Lung microvascular endothelial cell (primary cell): ENCODE measurements around the gene CHTF18. TPM values are rescaled to one million over a fixed set of nuclear protein-coding genes. Genes with fewer than 3 reads are reported as not detected.
"Not testable (repeated sequence)": the region's sequence is repeated elsewhere in the genome, so short reads cannot be mapped to it uniquely, and the experiment has no call there.

Source experiments
- DNase-seq, 2 donors: peaks; one replicate each; pipeline versions ENCODE4 v3.0.0 to v3.0.0-alpha.2; 2010; ENCODE audit warnings: low read depth in 2 of 2
- total RNA-seq: library from RNA; depleted of rRNA; stranded (reverse); fragments of >200 nt; gene quantifications from 2 replicates; pipeline ENCODE4 v1.2.1, GENCODE V29; 2014

Gene CHTF18
- total RNA-seq, 1 donor from 2014 or later: 4.8 TPM

DNA sequence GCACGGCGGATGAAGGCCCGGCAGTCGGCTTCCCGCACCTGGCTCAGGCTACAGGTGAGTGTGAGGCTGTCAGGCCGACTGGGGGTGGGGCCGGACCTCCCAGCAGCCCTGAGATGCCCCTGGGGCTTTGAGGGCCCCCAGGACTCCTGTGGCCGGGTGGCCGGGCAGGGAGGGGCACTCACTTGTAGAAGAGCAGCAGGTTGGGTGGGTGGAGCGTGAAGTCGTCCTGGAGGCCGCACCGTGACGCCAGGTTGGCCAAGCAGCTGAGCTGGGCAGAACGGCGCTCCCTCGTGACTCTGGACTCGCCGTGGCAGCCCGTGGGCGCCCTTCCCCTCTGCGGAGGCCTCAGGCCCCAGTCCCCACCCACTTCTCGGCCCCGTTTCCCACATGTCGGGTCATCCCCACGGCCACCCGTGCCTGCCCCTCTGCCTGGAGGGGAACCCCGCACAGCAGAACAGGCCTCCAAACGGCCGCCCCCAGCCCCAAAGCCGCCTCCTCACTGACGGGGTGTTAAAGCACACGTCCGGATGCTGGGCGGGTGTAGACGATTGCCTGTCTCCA lies 13.1 kb upstream of the CHTF18 start:
- no peak for DNase-seq

DNA sequence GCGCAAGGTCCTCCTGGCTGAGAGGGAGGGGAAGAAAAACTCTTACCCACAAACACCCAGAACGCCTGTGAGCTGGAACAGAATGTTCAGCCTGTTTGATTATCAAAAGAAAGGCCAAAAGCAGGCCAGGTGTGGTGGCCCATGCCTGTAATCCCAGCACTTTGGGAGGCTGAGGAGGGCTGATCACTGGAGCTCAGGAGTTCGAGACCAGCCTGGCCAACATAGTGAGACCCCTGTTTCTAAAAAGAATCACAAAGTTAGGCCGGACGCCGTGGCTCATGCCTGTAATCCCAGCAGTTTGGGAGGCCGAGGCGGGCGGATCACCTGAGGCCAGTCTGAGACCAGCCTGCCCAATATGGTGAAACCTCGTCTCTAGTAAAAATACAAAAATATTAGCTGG lies 12.1 kb upstream of the CHTF18 start:
- not testable (repeated sequence) for DNase-seq

DNA sequence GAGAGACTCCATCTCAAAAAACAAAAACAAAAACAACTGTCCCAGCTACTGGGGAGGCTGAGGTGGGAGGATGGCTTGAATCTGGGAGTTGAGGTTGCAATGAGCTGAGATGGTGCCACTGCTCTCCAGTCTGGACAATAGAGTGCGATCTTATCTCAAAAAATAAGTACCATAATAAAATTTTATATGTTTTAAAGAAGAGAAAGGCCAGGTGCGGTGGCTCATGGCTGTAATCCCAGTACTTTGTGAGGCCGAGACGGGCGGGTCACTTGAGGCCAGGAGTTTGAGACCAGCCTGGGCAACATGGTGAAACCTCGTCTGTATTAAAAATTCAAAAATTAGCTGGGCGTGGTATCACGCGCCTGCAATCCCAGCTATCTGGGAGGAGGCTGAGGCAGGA lies 11.6 kb upstream of the CHTF18 start:
- no peak for DNase-seq

DNA sequence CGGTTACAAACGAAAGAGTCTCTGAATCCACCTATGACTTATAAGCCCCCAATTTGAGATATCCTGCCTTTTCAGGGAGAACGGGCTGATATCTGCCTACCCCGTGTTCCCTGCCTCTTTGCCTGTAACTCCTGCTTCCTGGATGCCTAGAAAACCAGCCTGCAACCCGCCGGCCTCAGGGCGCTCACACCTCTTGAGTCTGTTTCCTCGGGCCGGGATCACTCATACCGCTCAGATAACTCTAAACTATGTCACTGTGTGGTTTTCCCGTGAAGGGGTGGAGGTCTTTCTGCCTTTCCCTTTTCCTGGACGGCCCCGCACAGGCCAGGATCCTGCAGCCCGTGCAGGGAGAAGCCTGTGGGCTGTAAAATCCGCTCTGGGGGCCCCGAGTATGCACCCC lies 10.6 kb upstream of the CHTF18 start:
- no peak for DNase-seq

DNA sequence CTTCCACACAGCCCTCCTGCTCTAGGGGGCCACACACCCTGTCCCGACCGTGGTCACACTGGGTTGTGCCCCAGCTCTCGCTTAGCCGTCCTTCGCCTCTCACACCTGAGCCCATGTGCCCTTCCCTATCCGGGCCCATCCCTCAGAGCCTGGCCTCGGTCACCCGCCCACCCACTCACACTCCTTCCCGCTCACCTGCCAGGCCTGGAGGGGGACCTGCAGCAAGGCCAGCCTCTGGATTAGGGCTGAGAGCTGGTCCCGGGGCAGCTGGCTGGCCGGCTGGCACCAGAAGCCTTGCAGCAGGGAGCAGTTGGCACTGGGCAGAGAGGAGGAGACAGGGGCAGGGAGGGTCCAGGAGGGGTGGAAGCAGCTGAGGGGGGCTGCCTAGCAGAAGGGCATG lies 10.0 kb upstream of the CHTF18 start:
- no peak for DNase-seq

DNA sequence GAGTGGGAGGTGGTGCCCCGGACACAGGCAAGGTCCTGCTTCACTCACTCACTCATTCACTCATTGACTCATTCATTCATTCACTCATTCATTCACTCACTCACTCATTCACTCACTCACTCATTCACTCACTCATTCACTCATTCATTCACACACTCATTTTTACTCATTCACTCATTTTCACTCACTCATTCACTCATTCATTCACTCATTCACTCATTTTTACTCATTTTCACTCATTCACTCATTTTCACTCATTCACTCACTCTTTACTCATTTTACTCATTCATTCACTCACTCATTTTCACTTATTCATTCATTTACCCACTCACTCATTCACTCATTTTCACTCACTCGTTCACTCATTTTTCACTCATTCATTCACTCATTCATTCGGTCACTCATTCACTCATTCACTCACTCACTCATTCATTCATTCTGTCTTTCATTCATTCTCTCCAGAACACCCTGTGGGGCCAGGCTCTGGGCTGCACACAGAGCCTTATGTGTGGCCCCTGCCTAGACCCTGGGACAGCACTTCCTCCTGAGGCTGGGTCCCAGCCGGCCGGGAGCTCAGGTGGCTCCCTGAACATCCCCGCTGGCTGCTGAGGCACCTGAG lies 9.4 kb upstream of the CHTF18 start:
- no peak for DNase-seq

DNA sequence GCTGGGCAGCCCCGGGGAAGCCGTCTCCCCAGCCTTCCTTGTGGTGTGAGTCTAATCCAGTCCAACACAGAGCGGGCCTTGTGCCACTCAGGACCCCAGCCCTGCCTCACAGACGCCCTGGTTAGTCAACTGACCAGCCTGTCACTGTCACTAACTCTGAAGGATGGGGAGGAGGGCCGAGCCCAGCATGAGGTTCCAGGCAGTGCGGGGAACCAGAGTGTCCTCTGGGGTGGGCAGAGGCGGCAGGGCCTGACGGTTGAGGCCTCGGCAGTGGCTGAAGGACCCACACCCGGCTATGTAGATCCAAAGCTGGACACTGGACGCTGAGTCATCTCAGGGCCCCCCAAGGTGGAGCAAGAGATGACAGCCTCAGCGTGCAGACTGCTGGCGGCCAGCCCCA lies 8.9 kb upstream of the CHTF18 start:
- no peak for DNase-seq

DNA sequence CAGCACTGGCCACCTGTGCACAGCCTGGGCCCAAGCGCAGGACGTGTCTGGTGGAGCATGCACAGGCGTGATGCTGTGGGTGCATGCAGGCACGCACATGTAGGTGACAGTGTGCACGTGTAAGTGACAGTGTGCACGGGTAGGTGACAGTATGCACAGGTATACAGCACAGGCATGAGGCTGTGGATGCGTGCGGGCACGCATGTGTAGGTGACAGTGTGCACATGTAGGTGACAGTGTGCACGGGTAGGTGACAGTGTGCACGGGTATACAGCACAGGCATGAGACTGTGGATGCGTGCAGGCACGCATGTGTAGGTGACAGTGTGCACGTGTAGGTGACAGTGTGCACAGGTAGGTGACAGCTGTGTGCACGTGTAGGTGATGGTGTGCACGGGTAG lies 8.1 kb upstream of the CHTF18 start:
- no peak for DNase-seq

DNA sequence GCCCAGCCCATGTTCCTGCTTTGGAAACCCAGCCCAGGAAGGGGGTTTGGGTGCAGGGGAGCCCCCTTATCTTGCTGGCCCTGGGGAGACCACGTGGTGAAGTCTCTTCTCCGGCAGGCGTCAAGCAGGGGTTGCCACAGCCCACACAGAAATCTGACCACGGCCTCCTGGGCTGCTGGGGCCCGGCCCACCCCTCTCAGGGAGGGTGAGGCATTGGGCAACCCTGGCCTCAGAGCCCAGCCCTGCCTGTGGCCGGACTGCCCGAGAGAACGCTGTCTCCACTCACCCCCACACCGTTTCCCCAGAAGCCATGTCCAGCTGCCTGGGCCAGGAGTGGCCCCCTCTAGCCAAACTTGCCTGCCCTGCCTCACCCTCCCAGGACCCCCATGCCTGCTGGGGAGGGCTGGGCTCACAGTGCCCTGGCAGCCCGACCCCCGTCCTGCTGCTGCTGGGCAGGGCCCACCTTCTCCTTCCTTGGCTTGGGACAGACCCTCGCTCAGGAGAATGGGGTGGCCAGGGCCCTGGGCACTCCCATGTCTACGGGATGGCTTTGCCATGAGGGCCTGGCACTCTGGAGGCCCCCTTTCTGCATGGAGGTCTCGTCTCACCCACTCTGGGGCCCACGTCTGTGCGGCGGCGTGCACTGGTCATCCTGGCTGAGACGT lies 6.9 kb upstream of the CHTF18 start:
- no peak for DNase-seq

DNA sequence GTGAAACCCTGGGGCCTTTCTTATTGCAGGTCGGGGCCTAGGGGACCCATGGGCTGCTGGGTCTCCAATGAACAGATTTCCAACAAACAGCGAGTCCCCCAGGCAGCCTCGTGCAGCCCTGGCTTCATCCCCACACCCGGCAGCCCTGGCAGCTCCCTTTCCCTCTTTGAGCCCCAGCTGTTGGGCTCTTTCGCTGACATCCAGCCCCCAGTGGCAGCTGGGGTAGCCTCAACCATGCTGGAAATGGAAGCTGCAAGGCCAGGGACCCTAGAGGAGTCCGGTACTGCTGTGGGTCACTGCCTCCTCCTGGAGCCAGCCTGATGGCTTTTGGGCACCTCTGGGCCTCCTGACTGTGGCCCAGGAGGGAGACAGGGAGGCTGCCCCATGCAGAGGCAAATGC lies 6.2 kb upstream of the CHTF18 start:
- DNase-seq: no peak

DNA sequence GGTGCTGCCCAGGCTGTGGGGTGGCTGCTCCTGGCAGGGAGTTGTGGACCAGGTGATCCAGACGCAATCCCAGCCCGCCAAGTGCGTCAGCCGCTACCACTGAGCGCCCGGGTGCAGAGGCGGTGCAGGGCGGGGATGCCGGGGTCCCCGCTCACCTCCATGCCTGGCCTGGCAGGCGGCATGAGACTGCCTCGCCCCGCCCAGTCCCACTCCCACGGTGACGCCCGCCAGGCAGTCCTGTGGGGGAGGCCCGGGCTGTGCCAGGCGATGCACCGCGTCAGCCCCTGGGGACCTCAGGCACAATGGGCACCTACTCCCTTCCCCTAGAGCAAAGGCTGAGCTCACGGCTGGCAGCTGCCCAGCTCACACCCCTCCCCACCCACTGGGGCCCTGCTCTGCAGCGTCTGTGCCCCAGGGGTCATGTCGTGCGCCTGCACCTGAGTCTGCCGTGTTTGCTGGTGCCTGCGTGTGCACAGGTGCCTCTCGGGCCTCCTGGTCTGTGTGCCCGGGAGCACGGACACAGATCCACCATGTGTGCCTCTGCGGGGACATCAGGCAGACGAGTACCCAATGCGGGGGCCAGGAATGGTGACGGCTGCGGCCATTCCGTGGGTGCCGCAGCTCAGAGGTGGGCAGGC lies 5.5 kb upstream of the CHTF18 start:
- DNase-seq: no peak

DNA sequence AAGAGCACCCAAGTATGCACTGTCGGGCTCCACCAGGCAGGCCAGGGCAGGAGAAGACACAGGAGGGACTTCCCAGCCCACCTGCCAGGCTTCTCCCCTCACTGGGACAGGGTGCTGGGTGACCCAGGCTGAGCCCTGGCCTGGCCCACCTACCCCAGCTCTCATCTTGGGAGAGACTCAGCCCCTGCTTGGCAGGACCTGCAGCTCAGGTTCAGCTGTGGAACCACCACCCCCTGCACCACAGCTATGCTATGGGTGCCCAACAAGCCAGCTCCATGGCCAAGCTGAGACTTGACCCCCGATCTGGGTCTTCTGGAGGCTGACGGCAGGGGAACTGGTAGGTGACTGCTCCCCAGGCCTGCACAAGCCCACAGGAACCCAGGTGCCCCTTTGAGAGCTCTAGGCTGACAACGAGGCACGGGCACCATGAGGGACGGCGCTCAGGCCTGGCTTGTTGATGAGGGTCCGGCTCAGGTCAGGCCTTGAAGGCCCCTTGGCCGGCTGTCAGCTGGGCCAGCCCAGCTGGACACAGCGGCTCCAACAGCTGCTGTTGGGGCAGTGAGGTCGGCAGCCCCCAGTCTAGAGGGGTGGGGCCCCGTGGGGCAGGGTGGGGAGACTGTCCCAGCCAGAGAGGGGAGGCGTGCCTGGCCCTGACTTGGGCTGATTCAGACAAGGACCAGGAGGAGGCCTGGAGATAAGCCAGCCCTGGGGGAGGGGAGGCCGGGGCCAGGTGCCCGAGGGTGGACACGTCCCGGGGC lies 4.8 kb upstream of the CHTF18 start:
- DNase-seq: no peak

DNA sequence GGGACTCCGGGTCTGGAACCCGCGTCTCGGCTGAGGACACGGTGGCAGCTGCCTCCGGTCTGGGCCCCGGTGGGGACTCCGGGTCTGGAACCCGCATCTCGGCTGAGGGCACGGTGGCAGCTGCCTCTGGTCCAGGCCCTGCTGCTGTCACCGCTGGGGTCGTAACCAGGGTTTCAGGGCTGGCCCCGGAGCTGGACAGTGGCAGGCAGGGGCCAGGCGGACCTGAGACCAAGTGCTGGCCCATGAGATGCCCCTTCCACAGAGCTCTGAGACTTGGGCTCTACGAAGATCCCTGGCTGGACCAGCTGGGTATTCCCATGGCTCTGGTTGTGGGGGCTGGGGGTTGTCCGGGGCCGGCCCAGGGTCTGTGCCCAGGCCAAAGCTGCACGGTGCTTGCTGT lies 4.0 kb upstream of the CHTF18 start:
- no peak for DNase-seq

DNA sequence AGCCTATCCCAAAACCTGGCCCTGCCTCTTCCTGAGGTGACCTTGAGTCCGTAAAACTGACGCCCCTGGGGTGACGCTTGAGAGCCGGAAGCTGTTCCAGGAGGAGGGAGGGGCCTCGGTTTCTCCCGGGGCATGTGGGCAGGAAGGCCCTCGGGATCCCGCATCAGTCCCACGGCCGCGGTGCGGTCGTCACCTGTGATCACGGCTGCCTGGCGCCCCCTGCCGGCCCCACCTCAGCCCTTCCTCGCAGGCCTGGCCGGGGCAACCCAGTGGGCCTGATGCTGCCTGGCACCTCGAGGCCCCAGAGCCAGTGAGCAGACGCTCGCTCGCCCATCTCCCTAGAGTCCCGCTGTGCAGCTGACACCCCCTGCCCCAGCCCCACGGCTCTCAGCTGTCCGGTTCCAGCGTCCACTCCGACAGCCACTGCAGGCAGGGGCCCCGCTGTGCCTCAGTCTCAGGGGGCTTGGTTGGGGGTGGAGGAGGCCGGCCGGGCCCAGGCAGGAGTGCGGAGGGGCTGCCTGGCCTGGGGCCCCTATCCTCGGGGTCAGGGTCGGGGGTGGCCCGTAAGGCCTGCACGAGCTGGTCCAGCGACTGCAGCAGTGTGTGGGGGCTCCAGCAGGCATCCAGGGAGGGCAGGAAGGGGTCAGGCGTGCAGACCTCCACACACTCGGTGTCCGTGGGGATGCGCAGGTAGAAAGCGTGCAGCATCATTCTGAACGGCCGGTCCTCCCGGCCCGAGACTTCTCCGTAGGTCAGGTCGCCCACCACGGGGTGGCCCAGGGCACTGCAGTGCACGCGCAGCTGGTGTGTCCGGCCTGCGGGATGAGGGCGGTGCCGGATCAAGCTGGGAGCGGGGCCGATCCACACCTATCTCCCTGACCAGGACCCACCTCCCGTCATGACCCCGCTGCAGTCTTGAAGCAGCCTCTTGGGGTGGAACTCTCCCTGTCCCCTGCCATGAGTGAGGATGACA lies 2.6 kb upstream of the CHTF18 start:
- peak; percentile 61 to 75 for DNase-seq

DNA sequence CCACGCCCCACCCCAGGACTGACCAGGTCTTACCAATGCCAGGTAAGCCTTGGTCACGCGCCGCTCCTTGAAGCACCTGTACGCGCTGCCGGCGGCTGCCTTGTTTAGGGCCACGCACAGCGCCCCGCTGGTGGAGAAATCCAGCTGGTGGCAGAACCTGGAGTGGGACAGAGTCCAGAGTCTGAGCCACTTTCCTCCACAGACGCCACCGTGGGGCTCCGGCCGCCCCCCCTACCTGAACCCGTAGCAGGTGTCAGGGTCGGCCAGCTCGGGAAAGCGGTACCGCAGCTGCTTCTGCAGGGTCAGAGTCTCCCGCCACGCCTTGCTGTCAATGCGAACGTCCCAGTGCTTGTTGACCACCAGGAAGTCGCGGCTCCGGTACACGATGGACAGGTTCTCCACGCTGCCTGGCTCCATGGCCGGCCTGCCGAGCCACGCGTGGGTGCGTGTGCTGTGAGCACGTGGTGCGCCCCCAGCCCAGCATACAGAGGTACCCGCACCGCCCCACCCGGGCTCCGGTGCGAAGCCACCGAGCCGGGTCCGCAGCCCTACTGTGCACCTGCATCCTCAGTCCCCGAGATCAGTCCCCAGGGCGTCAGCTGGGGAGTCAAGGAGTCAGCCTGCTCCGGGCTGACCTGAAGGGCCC lies 976 bp upstream of the CHTF18 start:
- DNase-seq: peak; percentile 11 to 17

DNA sequence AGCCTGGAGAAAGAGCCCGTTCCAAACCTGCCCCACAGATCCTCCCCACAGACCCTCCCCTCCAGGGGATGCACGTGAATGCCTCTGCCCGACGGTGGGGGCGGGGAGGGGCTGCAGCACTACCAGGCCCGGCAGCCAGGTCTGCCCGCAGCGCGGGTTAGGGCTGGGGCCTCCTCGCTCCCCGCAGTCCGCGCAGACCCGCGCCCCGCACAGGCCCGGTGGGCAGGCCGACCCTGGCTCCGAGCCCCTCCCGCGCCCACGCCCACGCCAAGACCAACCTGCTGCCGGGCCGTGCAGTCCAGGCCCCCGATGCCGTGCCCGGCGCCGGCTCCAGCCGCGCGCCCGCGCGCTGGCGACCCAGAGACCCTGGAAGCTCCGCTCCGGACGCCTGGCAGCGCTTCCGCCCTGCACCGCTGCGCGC lies 432 bp upstream of the CHTF18 start, which contains the start of gene RPUSD1:
Gene RPUSD1 (minus strand): TSS at position 404 of the 421 bp plus-strand sequence. CDS start 644 bp downstream, outside the sequence.
- no peak for DNase-seq

DNA sequence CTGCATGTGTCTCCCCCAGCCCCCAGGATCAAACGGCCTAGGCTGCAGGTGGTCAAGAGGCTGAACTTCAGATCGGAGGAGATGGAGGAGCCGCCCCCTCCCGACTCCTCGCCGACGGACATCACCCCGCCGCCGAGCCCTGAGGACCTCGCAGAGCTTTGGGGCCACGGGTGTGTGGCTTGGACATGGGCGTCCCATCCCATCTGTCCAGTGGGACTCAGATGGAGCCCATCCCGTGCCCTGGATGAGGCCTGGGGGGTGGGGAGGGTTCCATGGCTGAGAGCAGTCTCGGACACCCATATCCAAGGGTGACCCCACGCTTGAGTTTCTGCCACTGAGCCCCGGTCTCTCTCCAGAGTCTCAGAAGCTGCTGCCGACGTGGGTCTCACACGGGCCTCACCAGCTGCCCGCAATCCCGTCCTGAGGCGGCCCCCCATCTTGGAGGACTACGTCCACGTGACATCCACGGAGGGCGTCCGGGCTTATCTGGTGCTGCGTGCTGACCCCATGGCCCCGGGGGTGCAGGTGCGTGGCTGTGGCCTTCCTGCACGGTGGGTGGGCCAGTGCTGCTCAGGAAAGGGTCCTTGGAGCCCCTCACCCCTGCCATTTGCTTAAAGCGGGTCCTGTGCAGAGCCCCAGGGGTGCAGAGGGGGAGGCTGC lies 901 bp downstream of the CHTF18 start:
- DNase-seq: no peak

DNA sequence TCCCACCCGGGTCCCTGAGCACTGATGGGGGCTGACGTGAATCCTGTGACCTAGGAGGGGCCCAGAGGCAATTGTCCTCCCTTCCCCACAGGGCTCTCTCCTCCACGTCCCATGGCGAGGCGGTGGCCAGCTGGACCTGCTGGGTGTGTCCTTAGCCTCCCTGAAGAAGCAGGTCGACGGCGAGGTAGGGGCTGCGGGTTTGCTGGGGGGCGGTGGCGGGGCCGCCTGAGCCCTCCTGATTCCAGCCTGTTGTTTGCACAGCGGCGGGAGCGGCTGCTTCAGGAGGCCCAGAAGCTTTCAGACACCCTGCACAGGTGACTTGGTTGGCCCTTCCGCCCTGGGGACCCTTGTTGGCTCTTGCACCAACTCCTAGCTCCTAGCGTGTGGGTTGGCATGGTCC lies 1.7 kb downstream of the CHTF18 start:
- DNase-seq: no peak

DNA sequence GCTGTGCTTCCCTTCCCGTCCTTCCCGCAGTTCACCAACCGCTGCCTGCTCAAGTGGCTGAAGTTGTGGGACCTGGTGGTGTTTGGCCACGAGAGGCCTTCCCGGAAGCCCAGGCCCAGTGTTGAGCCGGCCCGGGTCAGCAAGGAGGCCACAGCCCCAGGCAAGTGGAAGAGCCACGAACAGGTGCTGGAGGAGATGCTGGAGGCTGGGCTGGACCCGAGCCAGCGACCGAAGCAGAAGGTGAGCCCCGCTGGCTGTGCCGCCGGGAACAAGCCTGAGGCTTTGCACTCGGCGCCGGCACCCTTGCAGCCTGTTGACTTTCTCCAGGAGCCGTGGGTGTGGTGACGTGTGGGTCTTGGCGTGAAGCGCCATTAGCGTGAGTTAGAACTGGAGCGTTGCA lies 2.7 kb downstream of the CHTF18 start:
- DNase-seq: no peak
